ENCODE measurements around the gene DUXA.
A peak's percentile ranks its signal among the peaks of the same experiment; 100 is the strongest.

Gene DUXA

DNA sequence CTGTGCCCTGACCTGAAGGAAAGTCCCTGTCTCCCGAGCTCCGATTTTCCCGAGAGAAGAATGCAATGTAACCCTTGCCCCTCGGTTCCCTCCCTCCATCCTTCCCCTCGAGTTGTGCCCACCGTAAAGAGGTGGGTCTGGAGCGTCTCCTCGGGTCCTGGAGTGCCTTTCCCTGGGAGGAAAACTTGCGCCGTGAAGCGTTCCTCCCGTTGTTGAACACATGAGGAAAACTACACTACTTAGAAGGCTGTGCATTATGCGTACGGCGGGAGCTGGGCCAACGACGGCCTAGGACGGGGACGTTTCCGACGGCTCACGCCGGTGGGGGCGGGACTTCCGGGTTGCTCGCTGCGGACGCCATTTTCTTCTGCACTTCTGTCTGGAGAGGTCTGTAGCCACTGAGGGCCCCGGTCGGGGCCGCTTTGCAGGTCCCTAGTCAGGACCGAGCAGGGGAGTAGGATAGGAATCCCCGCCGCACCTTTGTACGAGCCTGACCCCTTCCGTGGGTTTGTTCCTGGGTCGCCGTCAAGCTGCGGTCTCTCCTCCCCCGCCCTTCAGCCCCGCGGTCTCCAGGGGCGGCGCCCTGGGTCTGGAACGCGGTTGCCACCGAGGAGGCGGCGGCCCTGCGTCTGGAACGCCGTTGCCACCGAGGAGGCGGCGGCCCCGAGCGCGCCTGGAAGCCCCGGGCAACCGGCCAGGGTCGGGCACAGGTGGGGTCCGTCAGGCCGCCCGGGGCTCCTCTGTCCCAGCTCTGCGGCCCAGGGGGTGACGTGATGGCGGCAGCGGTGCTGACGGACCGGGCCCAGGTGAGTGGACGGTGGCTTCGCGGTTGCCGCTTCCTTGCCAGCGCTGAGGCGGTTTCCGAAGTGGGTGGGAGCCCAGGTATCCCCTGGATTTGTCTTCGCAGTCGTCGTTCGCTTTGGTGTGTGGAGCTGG is 24.1 kb upstream of the DUXA start, which contains the start of gene ZNF264:
Gene ZNF264 (plus strand): TSS at position 360 of the 936 bp plus-strand sequence. CDS start 414 bp downstream, at position 774.
- TF ChIP-seq, protein P1, sequence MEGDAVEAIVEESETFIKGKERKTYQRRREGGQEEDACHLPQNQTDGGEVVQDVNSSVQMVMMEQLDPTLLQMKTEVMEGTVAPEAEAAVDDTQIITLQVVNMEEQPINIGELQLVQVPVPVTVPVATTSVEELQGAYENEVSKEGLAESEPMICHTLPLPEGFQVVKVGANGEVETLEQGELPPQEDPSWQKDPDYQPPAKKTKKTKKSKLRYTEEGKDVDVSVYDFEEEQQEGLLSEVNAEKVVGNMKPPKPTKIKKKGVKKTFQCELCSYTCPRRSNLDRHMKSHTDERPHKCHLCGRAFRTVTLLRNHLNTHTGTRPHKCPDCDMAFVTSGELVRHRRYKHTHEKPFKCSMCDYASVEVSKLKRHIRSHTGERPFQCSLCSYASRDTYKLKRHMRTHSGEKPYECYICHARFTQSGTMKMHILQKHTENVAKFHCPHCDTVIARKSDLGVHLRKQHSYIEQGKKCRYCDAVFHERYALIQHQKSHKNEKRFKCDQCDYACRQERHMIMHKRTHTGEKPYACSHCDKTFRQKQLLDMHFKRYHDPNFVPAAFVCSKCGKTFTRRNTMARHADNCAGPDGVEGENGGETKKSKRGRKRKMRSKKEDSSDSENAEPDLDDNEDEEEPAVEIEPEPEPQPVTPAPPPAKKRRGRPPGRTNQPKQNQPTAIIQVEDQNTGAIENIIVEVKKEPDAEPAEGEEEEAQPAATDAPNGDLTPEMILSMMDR (IDR thresholded peaks at IDR 0.05; ENCODE audit: low read depth, low read length) = no peak
- DNase-seq (ENCODE audit: low read depth in 2 of 2) = peak; percentile 90
- H3K4me3 ChIP-seq (replicated peaks in 1 of 2; ENCODE audit: low read depth in 2 of 2, low read length in 2 of 2) = peak within 1 kb of the TSS; percentile 95 to 97

DNA sequence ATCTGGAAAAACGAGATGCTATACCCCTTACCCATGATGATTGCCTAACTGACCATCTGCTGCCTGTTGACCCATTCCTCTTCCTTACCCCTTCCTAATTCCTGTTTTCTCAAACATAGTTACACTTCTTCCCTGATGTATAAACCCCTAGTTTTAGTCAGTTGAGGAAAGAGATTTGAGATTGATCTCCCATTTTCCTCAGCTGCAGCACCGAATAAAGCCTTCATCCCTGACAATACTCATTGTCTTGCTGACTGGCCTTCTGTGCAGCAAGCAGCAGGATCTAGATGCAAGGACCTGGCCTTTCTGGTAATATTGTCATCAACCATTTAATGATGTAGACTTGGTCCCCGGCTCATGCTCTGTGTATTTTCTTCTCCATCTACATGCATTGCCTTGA is 23.0 kb upstream of the DUXA start:
- DNase-seq (ENCODE audit: low read depth in 2 of 2) = no peak
- no peak overlapping the region for H3K4me3 ChIP-seq (replicated peaks in 1 of 2; ENCODE audit: low read depth in 2 of 2, low read length in 2 of 2)
- TF ChIP-seq, protein P1 (IDR thresholded peaks at IDR 0.05; ENCODE audit: low read depth, low read length) = no peak

DNA sequence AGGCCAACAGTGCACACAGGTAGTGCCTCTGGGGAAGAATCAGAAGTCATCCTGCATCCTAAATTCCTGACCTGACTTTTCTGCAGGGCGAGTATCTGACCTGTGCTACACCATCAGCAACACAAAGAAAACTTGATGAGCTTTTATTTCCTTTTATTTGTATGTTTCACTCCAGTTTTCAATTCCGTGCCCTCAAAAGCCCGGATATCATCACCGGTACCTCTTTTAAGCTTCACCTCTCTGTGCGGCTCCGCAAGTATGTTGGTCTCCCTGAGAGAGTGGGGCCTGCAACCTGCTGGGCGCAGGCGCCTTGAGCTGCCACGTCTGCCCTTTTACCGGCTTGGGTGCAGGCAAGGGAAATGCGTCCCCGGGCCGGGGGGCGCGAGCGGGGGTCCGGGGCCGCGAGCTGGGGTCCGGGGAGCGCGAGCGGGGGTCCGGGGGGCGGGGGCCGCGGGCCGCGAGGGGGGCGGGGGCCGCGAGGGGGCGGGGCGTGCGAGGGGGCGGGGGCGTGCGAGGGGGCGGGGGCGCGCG is 4.3 kb upstream of the DUXA start:
- peak overlapping the region; percentile 30 to 33 for H3K4me3 ChIP-seq (replicated peaks in 1 of 2; ENCODE audit: low read depth in 2 of 2, low read length in 2 of 2)
- TF ChIP-seq, protein P1 (IDR thresholded peaks at IDR 0.05; ENCODE audit: low read depth, low read length) = no peak
- DNase-seq (ENCODE audit: low read depth in 2 of 2) = peak; percentile 18 to 43

DNA sequence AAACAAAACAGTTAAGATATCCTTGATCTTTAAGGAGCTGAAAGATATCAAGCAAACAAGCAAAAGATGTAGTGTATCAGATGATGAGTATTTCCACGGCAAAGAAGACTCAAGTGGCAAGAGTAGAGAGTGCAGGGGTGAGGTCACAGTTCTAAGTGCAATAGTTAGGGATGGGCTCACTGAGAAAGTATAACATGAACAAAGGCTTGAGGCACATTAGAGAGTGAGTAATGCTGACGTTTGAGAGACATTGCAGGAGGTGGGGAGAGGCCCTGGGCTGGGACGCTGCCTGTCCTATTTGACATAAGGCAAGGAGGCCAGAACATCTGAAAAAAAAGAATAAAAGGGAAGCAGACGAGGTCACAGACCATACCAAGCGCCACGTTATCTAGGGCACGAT is 1.4 kb downstream of the DUXA start:
- peak in 1 of 2 donors; percentile 1 for DNase-seq (ENCODE audit: low read depth in 2 of 2)
- no peak overlapping the region for H3K4me3 ChIP-seq (replicated peaks in 1 of 2; ENCODE audit: low read depth in 2 of 2, low read length in 2 of 2)
- TF ChIP-seq, protein P1 (IDR thresholded peaks at IDR 0.05; ENCODE audit: low read depth, low read length) = no peak

DNA sequence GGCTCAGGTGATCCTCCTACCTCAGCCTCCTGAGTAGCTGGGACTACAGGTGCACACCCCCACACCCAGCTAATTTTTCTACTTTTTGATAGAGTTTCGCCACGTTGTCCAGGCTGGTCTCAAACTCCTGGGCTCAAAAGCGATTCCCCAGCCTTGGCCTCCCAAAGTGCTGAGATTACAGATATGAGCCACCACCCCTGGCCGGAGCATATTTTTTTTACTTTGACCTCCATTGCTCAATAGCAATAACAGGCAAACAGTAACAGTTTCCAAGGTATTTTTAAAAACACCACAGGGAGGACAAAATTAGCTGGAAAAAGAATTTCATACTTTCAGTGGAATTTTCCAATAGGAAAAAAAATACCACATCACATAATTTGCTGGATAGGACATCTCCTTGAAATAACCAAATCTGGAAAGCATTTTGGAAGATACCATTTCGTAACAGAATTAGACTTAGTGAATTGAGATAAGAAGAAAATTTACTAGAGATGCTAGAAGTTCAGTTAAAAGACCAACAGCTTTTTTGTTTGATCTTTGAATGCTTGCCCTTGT is 5.2 kb downstream of the DUXA start:
- no peak for DNase-seq (ENCODE audit: low read depth in 2 of 2)
- no peak overlapping the region for H3K4me3 ChIP-seq (replicated peaks in 1 of 2; ENCODE audit: low read depth in 2 of 2, low read length in 2 of 2)
- TF ChIP-seq, protein P1 (IDR thresholded peaks at IDR 0.05; ENCODE audit: low read depth, low read length) = no peak

DNA sequence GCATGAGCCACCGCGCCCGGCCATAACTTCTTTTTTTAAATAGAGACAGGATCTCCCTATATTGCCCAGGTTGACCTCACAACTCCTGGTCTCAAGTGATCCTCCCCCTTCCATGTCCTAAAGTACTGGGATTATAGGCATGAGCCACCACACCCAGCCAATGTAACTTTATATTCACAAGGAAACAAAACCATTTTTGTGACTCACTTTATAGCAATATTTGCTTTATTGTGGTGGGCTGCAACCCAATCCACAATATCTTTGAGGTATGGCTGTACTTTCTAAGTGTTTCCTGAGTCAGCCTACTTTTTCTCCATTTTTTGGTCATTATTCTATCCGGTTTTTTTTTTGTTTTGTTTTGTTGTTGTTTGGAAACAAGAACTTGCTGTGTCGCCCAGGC is 14.4 kb downstream of the DUXA start:
- TF ChIP-seq, protein P1 (IDR thresholded peaks at IDR 0.05; ENCODE audit: low read depth, low read length) = no peak
- no peak for DNase-seq (ENCODE audit: low read depth in 2 of 2)

More for the DNA sequence above, 14.4 kb downstream of the DUXA start:
- H3K4me3 ChIP-seq (replicated peaks in 1 of 2; ENCODE audit: low read depth in 2 of 2, low read length in 2 of 2) = no peak overlapping the region
